Activated CD8-positive, alpha-beta T cell treated with anti-CD3 and anti-CD28 coated beads for 36 hours (primary cell): ENCODE data around the gene FOXL2. TPM values are rescaled to one million over a fixed set of nuclear protein-coding genes. Genes with fewer than 3 reads are reported as not detected.

ENCODE experiments used
- ATAC-seq: fragments of 200-7000 bp; cut with Tn5 transposase; one replicate; pipeline ENCODE4 v1.10.0; 2021; ENCODE audit warnings: mild to moderate bottlenecking, moderate library complexity
- CTCF ChIA-PET: fragments of 350-600 bp; sonication (Branson Sonifier 250); formaldehyde crosslinking; loops from one replicate; lab custom pipeline; 2021; ENCODE audit warnings: antibody characterized with exemption; lab: Charles Lee
- POLR2A ChIA-PET: fragments of 350-600 bp; sonication (Branson Sonifier 250); formaldehyde crosslinking; loops from one replicate; lab custom pipeline; 2021; ENCODE audit warnings: antibody characterized with exemption; lab: Charles Lee
- DNase-seq: peaks from one replicate; pipeline ENCODE4 v3.0.0-alpha.2; 2020
- H3K27ac Mint-ChIP-seq: one replicate; pipeline ENCODE4 v1.8.0; 2021; ENCODE audit warnings: mild to moderate bottlenecking, mixed read lengths
- H3K27me3 Mint-ChIP-seq: one replicate; pipeline ENCODE4 v1.8.0; 2021; ENCODE audit warnings: mixed read lengths
- H3K36me3 Mint-ChIP-seq: one replicate; pipeline ENCODE4 v1.8.0; 2021; ENCODE audit warnings: low read depth, mixed read lengths
- H3K4me1 Mint-ChIP-seq: one replicate; pipeline ENCODE4 v1.8.0; 2021; ENCODE audit warnings: low read depth, mixed read lengths
- H3K4me3 Mint-ChIP-seq: one replicate; pipeline ENCODE4 v1.8.0; 2021; ENCODE audit warnings: mild to moderate bottlenecking, moderate library complexity, mixed read lengths
- H3K9me3 Mint-ChIP-seq: one replicate; pipeline ENCODE4 v1.8.0; 2021; ENCODE audit warnings: mixed read lengths
- intact Hi-C: fragments of 100-400 bp; cut with micrococcal nuclease; formaldehyde crosslinking; loops from one replicate; pipeline ENCODE4 v1.10.0; 2022
- total RNA-seq, 2 experiments: library from RNA; stranded (reverse); gene quantifications; one replicate each; pipeline ENCODE4 v1.2.3, GENCODE V29; 2021
- TF ChIP-seq, protein P1 (sequence below): fragments of 200-600 bp; IDR thresholded peaks from one replicate; pipeline ENCODE4 v1.8.0; 2022; ENCODE audit warnings: antibody characterized with exemption, mild to moderate bottlenecking

The FOXL2 gene
- total RNA-seq, 2 experiments from 2014 or later: not detected

DNA sequence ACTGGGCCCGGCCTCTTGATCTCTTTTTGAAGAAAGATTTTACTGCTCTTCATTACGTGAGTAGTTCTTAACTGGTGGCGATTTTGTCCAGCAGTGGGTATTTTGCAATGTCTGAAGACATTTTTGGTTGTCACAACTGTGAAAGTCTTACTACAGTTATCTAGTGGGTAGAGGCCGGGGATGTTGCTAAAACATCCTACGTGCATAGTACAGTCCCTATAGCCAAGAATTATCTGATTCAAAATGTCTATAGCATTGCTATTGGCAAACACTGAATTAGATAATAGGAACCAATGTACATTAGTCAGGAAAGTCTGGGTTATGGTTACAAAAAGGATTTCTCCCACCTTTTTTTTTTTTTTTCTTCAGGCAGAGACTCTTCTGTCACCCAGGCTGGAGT lies 38.1 kb downstream of the FOXL2 start:
- intact Hi-C loops: no loop called here
- Mint-ChIP-seq H3K27me3 (no peaks in the 10 kb centered on the region), H3K36me3 (no peaks in the 10 kb centered on the region), H3K9me3 (no peaks in the 10 kb centered on the region), H3K27ac (no peak overlapping the region), H3K4me3 (no peak overlapping the region), H3K4me1 (no peaks in the 10 kb centered on the region)
- ChIA-PET POLR2A (no interaction called here), CTCF (interaction anchor here (1.4 to 1.8 kb wide), 2 partner anchors 8 to 15 kb away, joined by 4 to 7 read pairs; no protein-coding TSS in a partner anchor)
- no peak for ATAC-seq
- TF ChIP-seq, protein P1, sequence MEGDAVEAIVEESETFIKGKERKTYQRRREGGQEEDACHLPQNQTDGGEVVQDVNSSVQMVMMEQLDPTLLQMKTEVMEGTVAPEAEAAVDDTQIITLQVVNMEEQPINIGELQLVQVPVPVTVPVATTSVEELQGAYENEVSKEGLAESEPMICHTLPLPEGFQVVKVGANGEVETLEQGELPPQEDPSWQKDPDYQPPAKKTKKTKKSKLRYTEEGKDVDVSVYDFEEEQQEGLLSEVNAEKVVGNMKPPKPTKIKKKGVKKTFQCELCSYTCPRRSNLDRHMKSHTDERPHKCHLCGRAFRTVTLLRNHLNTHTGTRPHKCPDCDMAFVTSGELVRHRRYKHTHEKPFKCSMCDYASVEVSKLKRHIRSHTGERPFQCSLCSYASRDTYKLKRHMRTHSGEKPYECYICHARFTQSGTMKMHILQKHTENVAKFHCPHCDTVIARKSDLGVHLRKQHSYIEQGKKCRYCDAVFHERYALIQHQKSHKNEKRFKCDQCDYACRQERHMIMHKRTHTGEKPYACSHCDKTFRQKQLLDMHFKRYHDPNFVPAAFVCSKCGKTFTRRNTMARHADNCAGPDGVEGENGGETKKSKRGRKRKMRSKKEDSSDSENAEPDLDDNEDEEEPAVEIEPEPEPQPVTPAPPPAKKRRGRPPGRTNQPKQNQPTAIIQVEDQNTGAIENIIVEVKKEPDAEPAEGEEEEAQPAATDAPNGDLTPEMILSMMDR: no peak
- DNase-seq: no peak

DNA sequence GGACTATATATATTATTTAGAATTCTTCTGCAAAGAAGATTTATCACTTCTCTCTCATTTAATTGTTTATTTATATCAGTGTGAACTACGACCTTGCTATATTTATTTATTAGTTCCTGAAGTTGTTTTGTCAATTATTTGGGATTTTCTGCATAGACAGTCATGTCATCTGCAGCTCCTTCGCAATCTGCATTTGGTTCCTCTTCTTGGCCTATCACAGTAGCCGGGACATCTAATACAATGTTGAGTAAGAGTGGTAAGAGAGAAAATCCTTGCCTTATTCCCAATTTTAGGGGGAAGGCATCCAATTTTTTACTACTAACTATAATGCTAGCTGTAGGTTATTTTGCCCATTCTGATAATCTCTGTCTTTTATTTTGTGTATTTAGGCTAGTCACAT lies 39.4 kb downstream of the FOXL2 start:
- TF ChIP-seq, protein P1: no peak
- intact Hi-C loops: no loop called here
- Mint-ChIP-seq H3K4me1 (no peaks in the 10 kb centered on the region), H3K27me3 (no peaks in the 10 kb centered on the region), H3K4me3 (no peak overlapping the region), H3K27ac (no peak overlapping the region), H3K36me3 (no peaks in the 10 kb centered on the region), H3K9me3 (no peaks in the 10 kb centered on the region)
- ATAC-seq: no peak
- DNase-seq: no peak
- POLR2A ChIA-PET: no interaction called here
- CTCF ChIA-PET: interaction anchor here (1.1 to 1.8 kb wide), 4 partner anchors 8 to 16 kb away, joined by 3 to 7 read pairs (median 4); no protein-coding TSS in a partner anchor

DNA sequence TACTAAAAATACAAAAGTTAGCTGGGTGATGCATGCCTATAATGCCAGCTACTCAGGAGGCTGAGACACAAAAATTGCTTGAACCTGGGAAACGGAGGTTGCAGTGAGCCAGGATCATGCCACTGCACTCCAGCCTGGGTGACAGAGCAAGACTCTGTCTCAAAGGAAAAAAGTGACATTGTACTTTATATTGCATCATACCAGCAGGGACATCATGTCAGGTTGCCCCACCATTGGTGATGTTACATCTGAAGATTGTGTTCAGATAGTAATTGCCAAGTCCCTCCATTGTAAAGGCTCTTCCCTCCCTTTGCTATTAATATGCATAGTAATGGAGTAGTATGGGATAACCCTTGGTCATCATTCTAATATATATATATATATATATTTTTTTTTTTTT lies 44.8 kb downstream of the FOXL2 start:
- POLR2A ChIA-PET: no interaction called here

DNA sequence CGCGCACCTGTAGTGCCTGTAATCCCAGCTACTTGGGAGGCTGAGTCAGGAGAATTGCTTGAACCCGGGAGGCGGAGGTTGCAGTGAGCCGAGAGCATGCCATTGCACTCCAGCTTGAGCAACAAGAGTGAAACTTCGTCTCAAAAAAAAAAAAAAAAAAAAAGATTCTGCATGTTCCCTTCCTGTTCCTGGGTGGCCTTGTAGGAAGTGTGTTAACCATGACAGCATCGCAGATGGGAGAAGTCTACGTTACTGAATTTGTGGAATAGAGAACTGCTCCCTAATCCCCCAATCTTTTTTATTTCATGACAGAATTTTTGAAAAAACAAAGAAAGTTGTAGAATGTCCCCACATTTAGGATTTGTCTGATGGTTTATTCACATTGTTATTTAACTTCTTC lies 45.4 kb downstream of the FOXL2 start:
- H3K4me3 Mint-ChIP-seq: no peak overlapping the region
- no peak overlapping the region for H3K27ac Mint-ChIP-seq
- H3K27me3 Mint-ChIP-seq: no peaks in the 10 kb centered on the region
- H3K36me3 Mint-ChIP-seq: no peaks in the 10 kb centered on the region
- no peaks in the 10 kb centered on the region for H3K4me1 Mint-ChIP-seq
- intact Hi-C loops: no loop called here
- ATAC-seq: no peak
- CTCF ChIA-PET: interaction anchor here (6.3 kb wide), 1 partner anchor 14 kb away, joined by 46 read pairs; no protein-coding TSS in a partner anchor
- DNase-seq: no peak
- H3K9me3 Mint-ChIP-seq: no peaks in the 10 kb centered on the region
- POLR2A ChIA-PET: no interaction called here
- TF ChIP-seq, protein P1: no peak

More for the DNA sequence above, 44.8 kb downstream of the FOXL2 start:
- TF ChIP-seq, protein P1: no peak
- Mint-ChIP-seq H3K9me3 (no peaks in the 10 kb centered on the region), H3K4me3 (no peak overlapping the region), H3K27ac (no peak overlapping the region), H3K36me3 (no peaks in the 10 kb centered on the region), H3K4me1 (no peaks in the 10 kb centered on the region), H3K27me3 (no peaks in the 10 kb centered on the region)
- intact Hi-C loops: no loop called here
- peak; percentile 13 for ATAC-seq
- CTCF ChIA-PET: interaction anchor here (6.3 kb wide), 1 partner anchor 13 kb away, joined by 46 read pairs; no protein-coding TSS in a partner anchor
- DNase-seq: no peak

DNA sequence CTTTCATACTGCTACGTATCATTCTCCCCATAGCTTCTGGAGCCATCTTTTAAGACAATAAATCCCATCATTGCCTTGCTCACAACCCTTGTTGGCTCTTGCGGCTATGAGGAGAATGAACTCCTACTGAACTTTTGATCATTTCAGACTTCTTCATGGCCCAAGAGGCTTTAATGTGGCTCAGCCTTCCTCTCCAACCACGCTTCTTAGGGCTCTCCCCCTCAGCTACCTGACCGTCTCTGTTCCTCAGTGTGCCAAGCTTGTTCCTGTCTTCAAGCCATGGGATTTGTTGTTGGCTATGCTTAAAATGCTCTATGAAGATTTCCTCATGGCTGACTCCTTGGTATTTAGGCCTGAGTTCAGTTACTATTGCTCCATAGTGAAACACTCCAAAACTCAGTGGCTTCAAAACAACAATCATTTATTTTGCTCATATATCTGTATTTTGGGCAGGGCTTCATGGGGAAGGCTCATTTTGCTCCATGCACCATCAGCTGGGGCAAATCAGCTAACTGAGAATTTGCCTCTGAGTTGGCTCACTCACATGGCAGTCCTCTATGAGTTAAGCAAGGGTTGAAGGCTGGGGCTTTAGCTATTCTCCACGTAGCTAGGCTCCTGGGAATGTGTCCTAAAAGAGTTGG lies 47.5 kb downstream of the FOXL2 start:
- Mint-ChIP-seq H3K36me3 (no peaks in the 10 kb centered on the region), H3K27me3 (no peaks in the 10 kb centered on the region), H3K4me3 (no peak overlapping the region), H3K4me1 (no peaks in the 10 kb centered on the region), H3K9me3 (no peaks in the 10 kb centered on the region), H3K27ac (no peak overlapping the region)
- TF ChIP-seq, protein P1: no peak
- intact Hi-C loops: no loop called here
- ChIA-PET POLR2A (no interaction called here), CTCF (interaction anchor here (3.4 to 6.3 kb wide), 2 partner anchors 16 to 25 kb away, joined by 25 to 46 read pairs; no protein-coding TSS in a partner anchor)
- DNase-seq: no peak
- no peak for ATAC-seq
